ENCODE data around the gene DMP1. TPM values are rescaled to one million over a fixed set of nuclear protein-coding genes. Genes with fewer than 3 reads are reported as not detected.

Gene DMP1
- 0.25 and 0.36 TPM in 2 replicates for total RNA-seq (2014; rRNA removed; shearing (Covaris generic))

- DNase-seq: no peak
- H3K27ac ChIP-seq: no peak within 1 kb of the TSS
- no peaks in the 10 kb centered on the region for H3K27me3 ChIP-seq
- H3K4me1 ChIP-seq: no peaks in the 10 kb centered on the region
- no peaks in the 10 kb centered on the region for H3K36me3 ChIP-seq
- H3K9me3 ChIP-seq (replicated peaks): no peaks in the 10 kb centered on the region
- no peak within 1 kb of the TSS for H3K4me3 ChIP-seq
These were observed at the start of gene DMP1 for GRCh38 chr4:87649980-87650379. TSS of gene DMP1 (plus strand) at chr4:87650280. CDS start at chr4:87656493, 6,213 bp downstream.

DNA sequence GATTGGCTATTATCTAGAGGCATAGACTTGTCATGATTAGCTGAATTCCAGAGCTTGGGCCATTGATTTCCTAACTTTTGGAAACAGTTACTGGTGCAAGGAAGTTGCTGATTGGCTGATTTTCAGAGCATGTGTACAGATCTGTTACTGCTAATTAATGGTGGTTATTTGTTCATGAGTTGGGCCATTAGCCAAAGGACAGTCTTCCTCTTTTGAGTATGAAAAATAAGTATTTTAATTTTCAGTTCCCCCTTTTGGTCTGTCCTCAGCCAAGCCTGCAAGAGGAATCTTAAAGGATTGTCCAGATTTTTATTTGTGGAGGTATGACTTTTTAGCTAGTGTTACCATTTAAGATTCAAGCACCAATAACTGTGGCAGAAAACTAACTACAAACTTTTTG, 48.7 kb upstream of the DMP1 start:
- Histone ChIP-seq H3K4me1 (no peaks in the 10 kb centered on the region), H3K4me3 (no peak overlapping the region), H3K27ac (no peak overlapping the region), H3K36me3 (no peaks in the 10 kb centered on the region), H3K27me3 (no peaks in the 10 kb centered on the region), H3K9me3 (replicated peaks) (no peaks in the 10 kb centered on the region)
- no peak for DNase-seq

DNA sequence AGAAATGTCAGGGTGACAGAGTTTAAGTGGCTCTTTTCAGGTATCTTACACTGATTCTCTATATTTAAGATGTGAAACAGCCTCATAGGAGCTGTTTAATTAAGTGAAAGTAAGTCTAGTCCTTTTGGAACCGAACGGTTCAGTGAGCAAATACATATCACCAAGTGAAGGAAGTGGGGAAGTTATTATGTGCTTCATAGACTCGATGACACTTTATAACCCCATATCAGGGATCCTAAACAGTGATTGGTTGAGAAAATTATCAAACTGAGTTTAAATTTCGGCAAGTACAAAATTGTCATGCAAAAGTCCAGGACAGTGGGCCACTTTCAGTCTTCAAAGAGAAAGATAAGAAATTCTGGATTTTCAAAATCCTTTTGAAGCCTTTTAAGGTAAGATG, 41.9 kb upstream of the DMP1 start, which contains the start of gene DSPP:
Gene DSPP (plus strand): TSS at position 301 of the 400 bp plus-strand sequence. CDS start 2,380 bp downstream, outside the sequence.
- Histone ChIP-seq H3K4me3 (no peak within 1 kb of the TSS), H3K36me3 (no peaks in the 10 kb centered on the region), H3K9me3 (replicated peaks) (no peaks in the 10 kb centered on the region), H3K27me3 (no peaks in the 10 kb centered on the region), H3K27ac (no peak within 1 kb of the TSS), H3K4me1 (no peaks in the 10 kb centered on the region)
- no peak for DNase-seq

DNA sequence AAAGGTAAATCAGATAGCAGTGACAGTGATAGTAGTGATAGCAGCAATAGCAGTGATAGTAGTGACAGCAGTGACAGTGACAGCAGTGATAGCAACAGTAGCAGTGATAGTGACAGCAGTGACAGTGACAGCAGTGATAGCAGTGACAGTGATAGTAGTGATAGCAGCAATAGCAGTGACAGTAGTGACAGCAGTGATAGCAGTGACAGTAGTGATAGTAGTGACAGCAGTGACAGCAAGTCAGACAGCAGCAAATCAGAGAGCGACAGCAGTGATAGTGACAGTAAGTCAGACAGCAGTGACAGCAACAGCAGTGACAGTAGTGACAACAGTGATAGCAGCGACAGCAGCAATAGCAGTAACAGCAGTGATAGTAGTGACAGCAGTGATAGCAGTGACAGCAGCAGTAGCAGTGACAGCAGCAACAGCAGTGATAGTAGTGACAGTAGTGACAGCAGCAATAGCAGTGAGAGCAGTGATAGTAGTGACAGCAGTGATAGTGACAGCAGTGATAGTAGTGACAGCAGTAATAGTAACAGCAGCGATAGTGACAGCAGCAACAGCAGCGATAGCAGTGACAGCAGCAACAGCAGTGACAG, 35.7 kb upstream of the DMP1 start:
- H3K9me3 ChIP-seq (replicated peaks): no peaks in the 10 kb centered on the region
- no peaks in the 10 kb centered on the region for H3K36me3 ChIP-seq
- H3K4me1 ChIP-seq: no peaks in the 10 kb centered on the region
- no peaks in the 10 kb centered on the region for H3K27me3 ChIP-seq
- DNase-seq: no peak
- H3K4me3 ChIP-seq: no peak overlapping the region
- no peak overlapping the region for H3K27ac ChIP-seq

- DNase-seq: no peak
- H3K4me3 ChIP-seq: no peak overlapping the region
- H3K36me3 ChIP-seq: no peaks in the 10 kb centered on the region
- H3K27me3 ChIP-seq: no peaks in the 10 kb centered on the region
- H3K27ac ChIP-seq: no peak overlapping the region
- H3K9me3 ChIP-seq (replicated peaks): no peaks in the 10 kb centered on the region
- no peaks in the 10 kb centered on the region for H3K4me1 ChIP-seq
These were observed 33.8 kb upstream of the DMP1 start for GRCh38 chr4:87616268-87616667.

DNA sequence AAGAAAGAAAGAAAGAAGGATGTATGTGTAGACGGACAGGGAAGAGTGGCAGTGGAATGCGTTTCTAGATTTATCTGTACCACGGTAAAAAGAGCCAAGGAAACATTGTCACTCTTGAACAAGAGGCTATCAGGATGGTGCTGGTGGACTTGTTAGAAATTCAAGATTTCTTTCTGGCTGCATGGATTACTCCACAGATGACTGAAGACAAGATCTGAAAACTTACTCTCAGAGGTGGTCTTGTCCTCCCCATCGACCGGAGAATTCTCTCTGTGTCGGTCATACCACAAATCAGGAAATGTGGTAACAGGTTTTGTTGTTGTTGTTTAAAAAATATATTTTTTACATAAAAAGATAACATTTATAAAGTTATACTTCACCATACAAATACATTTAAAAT, 30.0 kb upstream of the DMP1 start:
- DNase-seq: no peak
- Histone ChIP-seq H3K4me3 (no peak overlapping the region), H3K9me3 (replicated peaks) (no peaks in the 10 kb centered on the region)

DNA sequence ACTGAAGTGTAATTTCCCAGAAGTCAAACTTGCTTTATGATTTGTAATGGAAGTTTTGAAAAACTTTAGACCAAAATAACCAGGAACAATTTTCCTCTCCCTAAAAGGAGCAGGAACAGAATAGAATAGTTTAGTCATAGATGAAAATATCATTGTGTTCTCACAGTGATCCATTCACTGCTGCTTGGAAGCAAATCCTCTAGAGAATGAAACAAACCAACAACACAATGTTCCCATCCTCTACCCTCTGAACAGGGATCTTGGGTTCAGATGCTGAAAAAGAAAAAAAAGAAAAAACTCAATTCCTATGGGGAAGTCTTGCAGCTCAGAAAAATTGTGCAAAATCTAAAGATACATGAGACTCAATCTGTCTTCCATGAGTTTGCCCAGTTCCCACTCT, 29.6 kb upstream of the DMP1 start:
- H3K9me3 ChIP-seq (replicated peaks): no peaks in the 10 kb centered on the region

More for the DNA sequence above, 30.0 kb upstream of the DMP1 start:
- H3K27me3 ChIP-seq: no peaks in the 10 kb centered on the region
- no peaks in the 10 kb centered on the region for H3K36me3 ChIP-seq
- no peaks in the 10 kb centered on the region for H3K4me1 ChIP-seq
- no peak overlapping the region for H3K27ac ChIP-seq

DNA sequence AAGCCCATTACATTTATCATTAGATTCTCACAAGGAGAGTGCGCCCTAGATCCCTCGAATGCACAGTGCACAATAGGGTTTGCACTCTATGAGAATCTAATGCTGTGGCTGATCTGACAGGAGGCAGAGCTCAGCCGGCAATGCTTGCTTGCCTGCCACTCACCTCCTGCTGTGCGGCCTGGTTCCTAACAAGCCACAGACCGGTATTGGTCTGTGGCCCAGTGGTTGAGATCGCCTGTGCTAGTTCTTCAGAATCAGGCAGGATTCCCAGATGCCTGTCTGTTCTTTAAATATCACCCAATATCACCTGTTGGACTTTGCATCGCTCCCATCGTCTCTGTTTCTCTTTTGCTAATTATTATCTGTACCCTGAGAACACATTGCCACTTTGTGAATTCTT, 27.8 kb upstream of the DMP1 start:
- no peaks in the 10 kb centered on the region for H3K36me3 ChIP-seq
- H3K9me3 ChIP-seq (replicated peaks): no peaks in the 10 kb centered on the region
- DNase-seq: no peak
- H3K4me1 ChIP-seq: no peaks in the 10 kb centered on the region
- no peaks in the 10 kb centered on the region for H3K27me3 ChIP-seq
- no peak overlapping the region for H3K27ac ChIP-seq
- no peak overlapping the region for H3K4me3 ChIP-seq

More for the DNA sequence above, 29.6 kb upstream of the DMP1 start:
- no peaks in the 10 kb centered on the region for H3K27me3 ChIP-seq
- H3K36me3 ChIP-seq: no peaks in the 10 kb centered on the region
- H3K4me3 ChIP-seq: no peak overlapping the region
- H3K27ac ChIP-seq: no peak overlapping the region
- no peak for DNase-seq
- no peaks in the 10 kb centered on the region for H3K4me1 ChIP-seq

- Histone ChIP-seq H3K4me3 (no peak overlapping the region), H3K27ac (no peak overlapping the region), H3K36me3 (no peaks in the 10 kb centered on the region), H3K9me3 (replicated peaks) (no peaks in the 10 kb centered on the region), H3K27me3 (no peaks in the 10 kb centered on the region), H3K4me1 (no peaks in the 10 kb centered on the region)
- DNase-seq: peak in 1 of 2 experiments; percentile 8
These were observed 25.4 kb upstream of the DMP1 start for GRCh38 chr4:87624698-87625097.

DNA sequence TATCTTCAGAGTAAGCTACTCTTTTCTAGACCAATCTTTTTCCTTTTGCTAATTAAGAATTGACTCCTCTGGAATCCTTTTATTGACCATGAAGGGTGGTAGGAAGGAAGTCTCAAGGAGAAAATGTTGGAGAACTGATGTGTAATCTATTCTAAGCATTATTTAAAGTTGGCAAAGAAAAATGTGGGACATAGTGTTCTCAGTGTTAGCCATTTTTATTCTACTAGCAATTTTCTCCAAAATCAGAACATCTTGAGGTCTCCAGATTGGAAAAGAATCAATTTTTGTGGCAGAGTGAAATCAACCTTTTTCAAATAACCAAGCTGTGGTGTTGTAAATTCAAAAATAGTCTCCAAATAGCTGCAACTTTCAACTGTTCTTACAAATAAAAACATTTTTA, 18.4 kb upstream of the DMP1 start:
- peaks cover 5% of the 10 kb centered on the region for H3K9me3 ChIP-seq (replicated peaks)
- no peaks in the 10 kb centered on the region for H3K36me3 ChIP-seq
- H3K4me1 ChIP-seq: peaks cover 18% of the 10 kb centered on the region
- no peak overlapping the region for H3K27ac ChIP-seq
- DNase-seq: no peak
- no peak overlapping the region for H3K4me3 ChIP-seq
- H3K27me3 ChIP-seq: no peaks in the 10 kb centered on the region

GRCh38 chr4:87632469-87632868, 17.6 kb upstream of the DMP1 start:
- H3K9me3 ChIP-seq (replicated peaks): peaks cover 5% of the 10 kb centered on the region
- H3K27me3 ChIP-seq: no peaks in the 10 kb centered on the region
- H3K27ac ChIP-seq: peak overlapping the region; percentile 30
- no peak overlapping the region for H3K4me3 ChIP-seq
- peak; percentile 27 to 56 for DNase-seq
- H3K36me3 ChIP-seq: no peaks in the 10 kb centered on the region
- peaks cover 18% of the 10 kb centered on the region for H3K4me1 ChIP-seq

DNA sequence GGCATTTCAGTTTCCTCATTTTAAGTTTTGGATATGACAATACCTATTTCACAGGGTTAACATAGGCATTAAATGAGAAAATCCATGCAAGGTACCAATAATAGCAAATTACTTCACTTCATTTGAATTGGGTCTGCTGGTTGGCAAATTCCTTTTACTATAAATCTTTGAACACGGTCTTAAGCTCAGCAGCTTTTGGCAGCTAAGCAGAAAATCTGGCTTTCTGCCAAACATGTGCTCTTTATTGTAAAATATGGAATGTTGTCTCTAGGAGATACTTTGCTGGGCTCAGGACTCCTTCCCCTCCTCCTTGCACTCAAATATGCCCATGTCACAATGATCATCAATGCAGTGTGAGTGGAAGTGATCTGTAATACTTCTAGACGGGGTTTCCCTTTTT, 16.8 kb upstream of the DMP1 start:
- H3K36me3 ChIP-seq: no peaks in the 10 kb centered on the region
- H3K4me1 ChIP-seq: peaks cover 18% of the 10 kb centered on the region
- H3K27me3 ChIP-seq: no peaks in the 10 kb centered on the region
- peak; percentile 52 to 79 for DNase-seq
- H3K4me3 ChIP-seq: peak overlapping the region; percentile 14
- peaks cover 5% of the 10 kb centered on the region for H3K9me3 ChIP-seq (replicated peaks)
- H3K27ac ChIP-seq: peak overlapping the region; percentile 30

DNA sequence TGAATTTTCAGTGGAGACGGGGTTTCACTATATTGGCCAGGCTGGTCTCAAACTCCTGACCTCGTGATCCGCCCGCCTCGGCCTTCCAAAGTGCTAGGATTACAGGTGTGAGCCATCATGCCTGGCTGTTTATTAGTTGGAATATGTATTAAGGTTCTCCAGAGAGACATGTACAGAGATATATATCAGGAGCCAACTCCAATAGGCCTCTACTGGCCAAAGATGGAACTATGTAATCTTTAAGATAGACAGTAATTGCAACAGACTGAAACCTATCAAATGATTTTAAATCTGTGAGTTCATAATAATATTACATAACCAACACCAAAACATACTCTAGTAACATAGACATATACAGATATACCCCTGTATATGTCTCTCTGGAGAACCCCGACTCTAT, 5.8 kb upstream of the DMP1 start:
- Histone ChIP-seq H3K27ac (no peak overlapping the region), H3K4me3 (no peak overlapping the region)
- DNase-seq: no peak

GRCh38 chr4:87650938-87651337, 858 bp downstream of the DMP1 start:
- H3K27me3 ChIP-seq: no peaks in the 10 kb centered on the region
- no peaks in the 10 kb centered on the region for H3K9me3 ChIP-seq (replicated peaks)
- no peak overlapping the region for H3K27ac ChIP-seq
- H3K4me1 ChIP-seq: no peaks in the 10 kb centered on the region
- H3K4me3 ChIP-seq: no peak overlapping the region
- H3K36me3 ChIP-seq: no peaks in the 10 kb centered on the region
- no peak for DNase-seq

More for the DNA sequence above, 5.8 kb upstream of the DMP1 start:
- Histone ChIP-seq H3K4me1 (no peaks in the 10 kb centered on the region), H3K27me3 (no peaks in the 10 kb centered on the region), H3K9me3 (replicated peaks) (peaks cover 6% of the 10 kb centered on the region; the same call in 1 of the 2 replicates), H3K36me3 (no peaks in the 10 kb centered on the region)

DNA sequence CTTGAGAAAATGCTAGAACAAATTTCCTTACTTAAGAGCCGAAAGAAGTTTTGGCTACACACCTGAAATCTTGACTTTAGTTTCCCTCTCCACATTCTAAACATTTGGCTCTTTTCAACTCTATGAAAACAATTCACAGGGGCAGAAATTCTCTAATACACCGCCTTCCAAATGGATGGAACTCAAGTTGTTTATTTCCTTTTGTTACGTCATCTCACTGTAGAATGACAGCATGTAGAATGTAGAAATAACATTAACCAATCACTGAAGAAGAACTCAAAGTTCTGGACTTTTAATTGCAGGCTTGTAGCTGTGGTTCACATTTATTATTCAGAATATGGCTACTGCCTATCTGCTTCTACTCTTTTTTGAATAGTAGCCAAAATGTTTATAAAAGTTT, 1.9 kb downstream of the DMP1 start:
- peaks cover 8% of the 10 kb centered on the region for H3K4me1 ChIP-seq
- 0 out of 2 replicates have a peak, but pooled peaks cover 3% of the 10 kb centered on the region for H3K9me3 ChIP-seq (replicated peaks)
- no peak overlapping the region for H3K4me3 ChIP-seq
- H3K27ac ChIP-seq: no peak overlapping the region
- no peaks in the 10 kb centered on the region for H3K36me3 ChIP-seq
- H3K27me3 ChIP-seq: no peaks in the 10 kb centered on the region
- no peak for DNase-seq

GRCh38 chr4:87654487-87655044, 4.5 kb downstream of the DMP1 start:
- Histone ChIP-seq H3K4me1 (peaks cover 34% of the 10 kb centered on the region), H3K27me3 (no peaks in the 10 kb centered on the region), H3K27ac (no peak overlapping the region), H3K36me3 (no peaks in the 10 kb centered on the region), H3K9me3 (replicated peaks) (0 out of 2 replicates have a peak, but pooled peaks cover 3% of the 10 kb centered on the region), H3K4me3 (no peak overlapping the region)
- DNase-seq: no peak

All from SJCRH30 (cell line).